GM13976 (cell line): ENCODE data around the gene SLC5A9.
"Not testable (repeated sequence)": the region's sequence is repeated elsewhere in the genome, so short reads cannot be mapped to it uniquely, and the experiment has no call there.

Experiments
- DNase-seq: peaks from one replicate; pipeline ENCODE4 v3.0.0; 2012; ENCODE audit warnings: low spot score
- in situ Hi-C: fragments of 300-500 bp; cut with MboI; formaldehyde crosslinking; loops from one replicate; pipeline ENCODE4 v1.12.0; 2022; ENCODE audit warnings: low sequenced_read_pairs, mixed read lengths, inconsistent platforms; ENCODE audit not compliant: unreplicated experiment
- TF ChIP-seq, protein P1 (sequence below): IDR thresholded peaks from 2 replicates; pipeline ENCODE4 v1.5.1; 2012; ENCODE audit warnings: borderline replicate concordance, mild to moderate bottlenecking; ENCODE audit not compliant: insufficient read depth; ENCODE audit errors: extremely low read depth, missing control alignments, control extremely low read depth

SLC5A9 gene

GRCh38 chr1:48261881-48262400, 39.4 kb downstream of the SLC5A9 start:
- DNase-seq = no peak

DNA sequence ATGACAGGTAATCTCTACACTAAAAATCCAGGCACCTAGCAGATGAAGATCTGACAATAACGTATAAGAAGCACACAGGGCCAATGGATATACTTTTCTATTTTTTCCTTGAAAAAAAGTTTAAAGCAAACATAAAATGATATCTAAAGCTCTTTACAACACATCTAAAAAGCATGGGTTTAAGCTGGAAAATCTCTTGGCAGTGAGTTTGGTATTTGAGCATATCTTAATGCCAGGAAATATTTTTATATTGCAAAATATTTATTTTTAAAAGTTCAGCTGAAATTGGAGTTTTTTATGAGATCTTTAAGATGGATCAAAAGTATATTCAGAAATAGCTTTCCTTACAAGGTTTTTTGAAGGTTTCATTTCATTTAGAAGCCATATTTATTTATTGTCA, 40.5 kb downstream of the SLC5A9 start:
- in situ Hi-C loops = no loop called here
- TF ChIP-seq, protein P1, sequence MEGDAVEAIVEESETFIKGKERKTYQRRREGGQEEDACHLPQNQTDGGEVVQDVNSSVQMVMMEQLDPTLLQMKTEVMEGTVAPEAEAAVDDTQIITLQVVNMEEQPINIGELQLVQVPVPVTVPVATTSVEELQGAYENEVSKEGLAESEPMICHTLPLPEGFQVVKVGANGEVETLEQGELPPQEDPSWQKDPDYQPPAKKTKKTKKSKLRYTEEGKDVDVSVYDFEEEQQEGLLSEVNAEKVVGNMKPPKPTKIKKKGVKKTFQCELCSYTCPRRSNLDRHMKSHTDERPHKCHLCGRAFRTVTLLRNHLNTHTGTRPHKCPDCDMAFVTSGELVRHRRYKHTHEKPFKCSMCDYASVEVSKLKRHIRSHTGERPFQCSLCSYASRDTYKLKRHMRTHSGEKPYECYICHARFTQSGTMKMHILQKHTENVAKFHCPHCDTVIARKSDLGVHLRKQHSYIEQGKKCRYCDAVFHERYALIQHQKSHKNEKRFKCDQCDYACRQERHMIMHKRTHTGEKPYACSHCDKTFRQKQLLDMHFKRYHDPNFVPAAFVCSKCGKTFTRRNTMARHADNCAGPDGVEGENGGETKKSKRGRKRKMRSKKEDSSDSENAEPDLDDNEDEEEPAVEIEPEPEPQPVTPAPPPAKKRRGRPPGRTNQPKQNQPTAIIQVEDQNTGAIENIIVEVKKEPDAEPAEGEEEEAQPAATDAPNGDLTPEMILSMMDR = no peak
- no peak for DNase-seq

More at GRCh38 chr1:48261881-48262400, 39.4 kb downstream of the SLC5A9 start:
- TF ChIP-seq, protein P1 = no peak
- in situ Hi-C loops = no loop called here

DNA sequence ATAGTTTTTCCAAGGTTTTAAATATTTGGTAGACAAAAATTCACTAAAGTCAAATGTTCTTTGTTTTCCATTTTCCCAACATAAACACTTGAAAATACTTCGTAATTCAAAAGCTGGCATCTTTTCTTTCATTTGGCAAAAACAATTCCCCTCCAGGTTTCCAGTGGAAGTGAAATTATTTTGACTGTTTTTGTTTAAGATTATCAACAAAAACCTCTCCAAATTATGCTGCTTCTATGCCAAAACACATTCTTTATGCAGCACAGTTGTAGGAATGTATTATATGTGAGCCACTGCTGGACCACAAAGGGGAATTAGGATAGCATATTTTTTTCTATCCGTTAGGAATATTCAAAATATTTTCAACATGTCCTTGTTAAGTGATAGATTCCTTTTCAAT, 44.1 kb downstream of the SLC5A9 start:
- TF ChIP-seq, protein P1 = no peak
- DNase-seq = no peak
- in situ Hi-C loops = no loop called here

- DNase-seq, in situ Hi-C loops: not testable (repeated sequence)
These were observed 54.9 kb downstream of the SLC5A9 start for GRCh38 chr1:48277437-48277836.

GRCh38 chr1:48282329-48282728, 59.8 kb downstream of the SLC5A9 start:
- DNase-seq, in situ Hi-C loops: not testable (repeated sequence)

- in situ Hi-C loops, DNase-seq: not testable (repeated sequence)
These were observed 62.3 kb downstream of the SLC5A9 start for GRCh38 chr1:48284696-48285420.

GRCh38 chr1:48285525-48285924, 63.0 kb downstream of the SLC5A9 start:
- DNase-seq = no peak
- TF ChIP-seq, protein P1 = no peak
- in situ Hi-C loops = no loop called here

DNA sequence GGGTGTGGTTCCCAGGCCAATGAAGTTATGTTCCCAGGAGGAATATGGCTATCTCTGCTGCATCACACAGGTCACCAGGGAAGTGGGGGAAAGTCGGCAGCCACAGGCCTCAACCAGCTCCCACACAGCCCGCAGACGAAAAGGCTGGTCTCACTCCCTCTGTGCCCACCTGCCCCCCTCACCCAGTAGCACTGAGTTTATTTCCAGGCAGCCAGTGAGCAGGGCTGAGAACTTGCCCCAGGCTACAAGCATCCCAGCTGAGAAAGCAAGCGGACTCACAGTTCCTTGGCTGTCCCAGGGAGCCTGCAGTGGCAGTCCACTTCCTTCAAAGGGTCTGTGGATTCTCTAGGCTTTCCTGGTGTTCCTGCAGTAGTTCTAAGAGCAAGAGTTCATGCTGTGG, 68.9 kb downstream of the SLC5A9 start:
- no peak for DNase-seq
- TF ChIP-seq, protein P1 = no peak
- in situ Hi-C loops = no loop called here
